Pons (tissue), 1 donor: Measurements from ENCODE around the gene SMTN.
"Not testable (repeated sequence)": the region's sequence is repeated elsewhere in the genome, so short reads cannot be mapped to it uniquely, and the experiment has no call there.

Experiments
- DNase-seq: peaks from one replicate; pipeline ENCODE4 v3.0.0-alpha.2; 2016; ENCODE audit warnings: low spot score

SMTN gene

GRCh38 chr22:31073125-31073524 is 8.0 kb upstream of the SMTN start:
- not testable (repeated sequence) for DNase-seq

GRCh38 chr22:31073545-31074145 is 7.5 kb upstream of the SMTN start:
- not testable (repeated sequence) for DNase-seq

GRCh38 chr22:31075961-31076360 is 5.2 kb upstream of the SMTN start:
- DNase-seq = no peak

- no peak for DNase-seq
Observed at GRCh38 chr22:31077681-31078080, 3.4 kb upstream of the SMTN start.

- DNase-seq = not testable (repeated sequence)
Observed at GRCh38 chr22:31078389-31078788, 2.7 kb upstream of the SMTN start.

- no peak for DNase-seq
Observed at GRCh38 chr22:31079095-31079642, 1.9 kb upstream of the SMTN start.

- no peak for DNase-seq
Observed at GRCh38 chr22:31080164-31080847, 812 bp upstream of the SMTN start.

GRCh38 chr22:31081963-31082605 is 966 bp downstream of the SMTN start:
- DNase-seq = no peak

GRCh38 chr22:31082606-31083376 is 1.7 kb downstream of the SMTN start:
- DNase-seq = no peak

- no peak for DNase-seq
Observed at GRCh38 chr22:31083377-31083768, 2.3 kb downstream of the SMTN start.

- DNase-seq = no peak
Observed at GRCh38 chr22:31083923-31084810, 3.0 kb downstream of the SMTN start.

GRCh38 chr22:31084811-31085492 is 3.8 kb downstream of the SMTN start:
- peak; percentile 78 for DNase-seq

GRCh38 chr22:31085493-31085824 is 4.3 kb downstream of the SMTN start:
- peak; percentile 89 for DNase-seq

GRCh38 chr22:31085928-31086327 is 4.8 kb downstream of the SMTN start:
- no peak for DNase-seq

GRCh38 chr22:31086703-31087330 is 5.7 kb downstream of the SMTN start:
- DNase-seq = no peak

GRCh38 chr22:31087744-31088215 is 6.7 kb downstream of the SMTN start:
- no peak for DNase-seq

- DNase-seq = no peak
Observed at GRCh38 chr22:31088233-31088986, 7.3 kb downstream of the SMTN start.

GRCh38 chr22:31089160-31090100 is 8.3 kb downstream of the SMTN start:
- DNase-seq = peak; percentile 38
